Brain microvascular endothelial cell (primary cell): Measurements from ENCODE around the gene EHD1.

Experiments used
- DNase-seq: peaks from one replicate; pipeline ENCODE4 v3.0.0-alpha.2; 2020
- H3K27ac ChIP-seq: fragments of 250-450 bp; sonication (Bioruptor Pico); 2 replicates; pipeline ENCODE4 v1.5.1; 2020; ENCODE audit warnings: mild to moderate bottlenecking, moderate library complexity
- H3K27me3 ChIP-seq: fragments of 250-450 bp; sonication (Bioruptor Pico); replicated peaks from 2 replicates; pipeline ENCODE4 v1.5.1; 2020; ENCODE audit warnings: mild to moderate bottlenecking
- H3K36me3 ChIP-seq: fragments of 250-450 bp; sonication (Bioruptor Pico); replicated peaks from 2 replicates; pipeline ENCODE4 v1.5.1; 2020; ENCODE audit warnings: mild to moderate bottlenecking
- H3K4me3 ChIP-seq: 2 replicates; pipeline ENCODE4 v1.5.1; 2011; ENCODE audit warnings: low read depth, mild to moderate bottlenecking, control low read depth, low read length, moderate library complexity
- CTCF ChIP-seq: IDR thresholded peaks from 2 replicates; pipeline ENCODE4 v1.5.1; 2011; ENCODE audit warnings: low read depth, mild to moderate bottlenecking, moderate library complexity, low read length, control low read depth, inconsistent platforms; ENCODE audit errors: missing control alignments
- in situ Hi-C: cut with HindIII; loops from 2 replicates; pipeline ENCODE4 v1.10.0; 2017; ENCODE audit warnings: low sequenced_read_pairs, low pct_ligation_motif_present

The EHD1 gene

GRCh38 chr11:64845129-64845775 is 33.2 kb downstream of the EHD1 start:
- TF ChIP-seq CTCF = no peak
- in situ Hi-C loops = loop anchor here (5.0 kb wide), 1 partner anchor 47 kb away; no protein-coding TSS in a partner anchor
- H3K36me3 ChIP-seq = no peaks in the 10 kb centered on the region
- DNase-seq = no peak
- no peaks in the 10 kb centered on the region for H3K27me3 ChIP-seq
- no peak overlapping the region for H3K27ac ChIP-seq
- peak overlapping the region; percentile 40 for H3K4me3 ChIP-seq

GRCh38 chr11:64844330-64845128 is 33.9 kb downstream of the EHD1 start, which contains the start of gene CDC42BPG:
Gene CDC42BPG (minus strand): TSS chr11:64844653. CDS start chr11:64844569, 84 bp downstream.
- Histone ChIP-seq H3K27me3 (no peaks in the 10 kb centered on the region), H3K27ac (no peak within 1 kb of the TSS), H3K36me3 (no peaks in the 10 kb centered on the region), H3K4me3 (peak within 1 kb of the TSS; percentile 40)
- peak; percentile 37 for DNase-seq
- in situ Hi-C loops = loop anchor here (5.0 kb wide), 1 partner anchor 48 kb away; no protein-coding TSS in a partner anchor
- TF ChIP-seq CTCF = peak; percentile 65

DNA sequence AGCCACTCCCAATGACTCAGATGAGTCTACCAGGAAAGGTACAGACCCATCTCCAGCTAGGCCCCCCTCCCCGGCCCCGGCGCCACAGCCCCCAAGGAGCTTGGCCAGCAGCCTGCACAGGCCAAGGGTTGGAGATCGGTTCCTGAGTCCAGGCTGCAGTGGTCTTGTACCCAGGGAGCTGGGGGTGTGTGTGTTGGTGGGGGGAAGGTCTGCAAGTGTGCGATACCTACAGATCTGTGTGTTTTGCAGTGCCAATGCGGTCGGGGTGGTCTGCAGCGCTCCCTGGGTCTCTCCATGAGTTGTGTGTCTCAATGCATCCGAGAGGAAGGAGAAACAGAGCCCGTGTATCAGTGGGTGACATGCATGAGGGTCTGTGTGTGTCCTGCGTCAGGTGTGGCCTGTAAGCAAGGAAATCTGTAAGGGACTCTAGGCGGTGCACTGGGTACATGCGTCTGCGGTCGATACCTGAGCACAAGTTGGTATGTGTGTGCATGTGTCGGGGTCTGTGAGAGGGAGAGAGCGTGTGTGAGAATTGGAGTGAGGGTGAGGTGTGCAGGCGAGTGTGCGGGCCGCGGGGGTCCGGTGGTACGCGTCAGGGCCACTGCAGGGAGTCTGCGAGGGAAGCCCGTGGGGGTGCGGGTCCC is 34.6 kb downstream of the EHD1 start:
- no peak for DNase-seq
- H3K36me3 ChIP-seq = no peaks in the 10 kb centered on the region
- no peak for TF ChIP-seq CTCF
- H3K27ac ChIP-seq = no peak overlapping the region
- in situ Hi-C loops = no loop called here
- peak overlapping the region; percentile 20 for H3K4me3 ChIP-seq
- H3K27me3 ChIP-seq = no peaks in the 10 kb centered on the region

DNA sequence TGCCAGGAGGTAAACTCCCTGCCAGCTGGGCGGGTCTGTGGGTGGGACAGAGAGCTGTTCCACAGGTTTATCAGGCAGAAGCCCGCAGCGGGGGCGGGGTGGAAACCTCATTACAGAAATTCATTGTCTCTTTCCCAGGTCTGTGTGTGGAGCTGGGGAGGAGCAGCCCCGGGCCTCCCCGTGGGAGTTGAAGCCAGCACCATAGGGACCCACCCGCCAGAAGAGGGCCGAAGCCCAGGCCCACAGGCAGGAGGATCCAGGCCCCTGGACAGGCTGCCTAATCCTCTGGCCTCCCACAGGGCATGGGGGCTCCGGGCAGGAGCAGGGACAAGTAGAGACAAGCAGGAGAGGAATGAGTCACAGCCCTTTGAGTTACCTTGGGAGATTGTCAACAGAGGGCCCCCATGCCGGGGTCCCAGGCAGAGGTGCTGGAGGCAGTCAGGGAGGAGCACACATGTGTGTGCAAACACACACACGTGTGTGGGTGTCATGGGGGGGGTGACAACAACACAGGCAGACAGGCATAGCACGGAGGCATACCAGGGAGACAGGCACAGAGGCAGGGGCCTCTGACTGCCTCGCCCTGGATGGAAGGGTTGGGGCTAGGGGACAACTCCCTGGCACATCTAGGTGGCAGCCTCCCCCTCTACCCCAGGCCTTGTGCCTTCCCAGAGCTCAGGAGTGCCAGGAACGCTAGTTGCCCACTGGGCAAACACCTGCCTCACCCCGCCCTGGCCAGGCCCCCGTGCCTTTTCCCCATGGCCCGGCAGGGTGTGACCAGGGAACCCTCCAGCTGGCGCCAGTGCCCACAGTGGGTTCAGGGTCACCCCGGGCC is 35.4 kb downstream of the EHD1 start:
- no peaks in the 10 kb centered on the region for H3K27me3 ChIP-seq
- TF ChIP-seq CTCF = no peak
- no peaks in the 10 kb centered on the region for H3K36me3 ChIP-seq
- DNase-seq = no peak
- no peak overlapping the region for H3K4me3 ChIP-seq
- no peak overlapping the region for H3K27ac ChIP-seq
- in situ Hi-C loops = no loop called here

DNA sequence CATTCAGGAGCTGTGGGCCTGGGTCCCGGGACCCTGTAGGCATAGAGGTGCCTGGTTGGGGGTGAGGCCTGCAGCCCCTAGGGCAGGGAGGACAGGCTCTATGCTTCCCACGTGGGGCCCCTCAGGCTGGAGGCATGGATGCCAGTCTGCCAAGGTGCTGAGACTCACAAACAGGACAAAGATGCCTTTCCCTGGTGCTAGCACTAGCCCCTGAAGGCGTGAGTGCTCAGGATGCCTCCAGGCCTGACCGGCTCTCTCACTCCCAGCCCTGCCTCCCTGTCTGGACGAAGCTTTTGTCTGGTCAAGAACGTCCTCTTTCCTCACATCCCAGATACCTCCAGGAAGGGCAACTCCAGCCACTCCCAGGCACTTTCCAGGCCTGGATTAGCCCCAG is 36.1 kb downstream of the EHD1 start:
- no peak for TF ChIP-seq CTCF
- in situ Hi-C loops = no loop called here
- Histone ChIP-seq H3K27ac (no peak overlapping the region), H3K36me3 (no peaks in the 10 kb centered on the region), H3K4me3 (no peak overlapping the region), H3K27me3 (no peaks in the 10 kb centered on the region)
- no peak for DNase-seq
